HS-27A (cell line): ENCODE measurements around the gene TMEM37.

Experiments used
- DNase-seq: peaks from one replicate; pipeline ENCODE4 v3.0.0-alpha.2; 2012; ENCODE audit warnings: low read depth, missing footprints

The TMEM37 gene

DNA sequence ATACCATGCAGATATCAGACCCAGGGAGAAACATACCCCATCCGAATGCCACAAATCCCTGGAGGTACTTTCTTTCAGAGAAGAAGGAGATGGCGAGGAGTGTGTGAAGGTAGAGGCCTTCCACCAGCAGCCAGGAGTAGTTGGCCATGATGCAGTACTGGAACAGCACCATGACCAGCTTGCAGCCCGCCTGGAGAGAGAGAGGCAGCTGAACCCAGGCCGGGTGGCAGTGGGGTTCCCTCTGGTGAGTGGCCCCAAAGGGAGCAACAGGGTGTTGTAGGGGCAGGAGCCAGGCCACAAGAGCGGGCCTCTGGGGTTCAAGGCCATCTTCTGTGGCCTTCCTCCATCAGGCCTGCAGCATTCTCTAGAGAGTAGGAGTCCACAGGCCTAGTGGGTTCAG is 30.2 kb downstream of the TMEM37 start:
- no peak for DNase-seq

GRCh38 chr2:119462574-119462973 is 30.9 kb downstream of the TMEM37 start:
- DNase-seq: no peak

DNA sequence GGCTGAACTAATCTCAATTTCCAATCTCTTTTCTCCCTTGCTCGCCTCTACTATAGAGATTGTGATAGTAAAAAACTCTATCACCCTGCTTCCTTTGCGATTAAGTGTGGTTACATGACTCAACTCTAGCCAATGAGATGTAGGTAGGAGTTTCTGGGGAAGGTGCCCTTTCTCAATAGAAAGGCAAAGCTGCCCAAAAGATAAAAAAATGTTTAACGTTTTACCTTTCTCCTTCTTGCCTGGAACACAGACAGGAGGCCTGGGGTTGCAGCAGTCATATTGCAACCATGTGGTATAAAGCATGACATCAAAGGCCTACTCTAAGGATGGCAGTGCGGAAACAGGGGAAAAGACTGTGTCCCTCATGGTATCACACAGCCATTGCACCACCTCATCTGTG is 31.5 kb downstream of the TMEM37 start:
- DNase-seq: no peak

GRCh38 chr2:119463990-119464389 is 32.3 kb downstream of the TMEM37 start:
- no peak for DNase-seq

DNA sequence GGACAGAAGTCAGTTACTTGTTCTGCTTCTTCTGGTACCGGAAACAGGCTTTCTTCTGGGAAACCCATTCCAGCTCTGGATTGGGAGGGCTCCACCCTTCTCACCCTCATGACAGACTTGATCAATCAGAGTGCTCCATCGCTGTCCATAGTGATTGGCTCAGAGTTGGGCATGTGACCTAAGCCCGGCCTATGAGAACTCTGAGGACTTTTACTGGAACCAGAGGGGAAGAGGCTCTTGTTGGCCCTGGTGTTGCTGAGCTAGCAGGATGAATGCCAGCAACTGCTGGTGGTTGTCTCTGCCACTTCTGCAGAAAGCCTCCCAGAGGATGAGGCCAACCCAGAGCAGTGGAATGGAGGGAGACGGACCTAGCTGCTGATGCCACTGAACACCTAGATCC is 33.3 kb downstream of the TMEM37 start:
- DNase-seq: no peak

GRCh38 chr2:119465687-119466086 is 34.0 kb downstream of the TMEM37 start:
- DNase-seq: no peak

DNA sequence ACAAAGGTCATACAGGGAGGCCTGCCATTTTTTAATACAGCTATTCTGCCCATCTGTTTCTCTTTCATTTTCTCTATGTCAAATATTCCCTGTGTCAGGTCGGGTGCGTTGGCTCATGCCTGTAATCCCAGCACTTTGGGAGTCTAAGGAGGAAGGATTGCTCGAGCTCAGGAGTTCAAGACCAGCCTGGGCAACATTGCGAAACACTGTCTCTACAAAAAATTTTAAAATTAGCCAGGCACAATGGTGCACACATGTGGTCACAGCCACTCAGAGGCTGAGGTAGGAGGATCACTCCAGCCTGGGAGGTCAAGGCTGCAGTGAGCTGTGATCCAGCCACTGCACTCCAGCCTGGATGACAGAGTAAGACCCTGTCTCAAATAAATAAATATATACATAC is 34.7 kb downstream of the TMEM37 start:
- no peak for DNase-seq

DNA sequence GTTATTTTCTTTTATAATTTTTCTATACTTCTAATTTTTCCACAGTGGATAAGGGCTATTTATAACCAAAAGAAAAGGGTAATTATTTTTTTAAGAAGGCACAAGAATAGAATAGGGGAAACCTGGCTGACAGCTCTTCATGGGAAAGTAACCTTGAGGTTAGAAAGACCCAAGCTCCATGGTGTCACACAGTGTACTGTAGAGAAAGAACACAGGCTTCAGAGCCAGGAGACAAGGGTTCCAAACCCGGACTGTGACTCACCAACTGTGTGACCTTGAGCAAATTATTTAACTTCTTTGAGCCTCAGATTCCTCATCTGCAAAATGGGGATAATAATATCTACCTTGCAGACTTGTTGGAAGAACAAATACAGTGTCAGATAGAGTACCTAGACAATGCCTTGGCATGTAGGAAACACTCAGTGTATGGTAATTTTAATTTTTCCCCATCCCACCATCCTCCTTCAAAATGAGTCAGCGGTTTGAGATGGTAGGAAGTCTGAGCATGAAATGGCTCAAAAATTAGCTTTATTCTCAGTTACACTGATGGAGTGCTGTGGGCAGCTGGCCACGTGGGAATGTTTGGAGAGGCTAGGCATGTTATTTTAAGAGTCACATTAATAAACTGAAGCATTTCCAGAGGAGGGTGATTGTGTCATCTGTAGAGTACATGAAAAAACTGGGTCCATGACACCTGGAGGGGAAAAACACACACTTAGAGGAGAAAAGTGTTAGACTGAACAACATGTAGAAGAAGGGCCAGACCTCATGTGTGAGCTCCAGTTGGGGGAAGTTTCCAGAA is 36.7 kb downstream of the TMEM37 start:
- DNase-seq: no peak

- no peak for DNase-seq
Observed at GRCh38 chr2:119469131-119469530, 37.5 kb downstream of the TMEM37 start.

- no peak for DNase-seq
Observed at GRCh38 chr2:119469661-119470297, 38.1 kb downstream of the TMEM37 start.

- no peak for DNase-seq
Observed at GRCh38 chr2:119472749-119473148, 41.1 kb downstream of the TMEM37 start.

DNA sequence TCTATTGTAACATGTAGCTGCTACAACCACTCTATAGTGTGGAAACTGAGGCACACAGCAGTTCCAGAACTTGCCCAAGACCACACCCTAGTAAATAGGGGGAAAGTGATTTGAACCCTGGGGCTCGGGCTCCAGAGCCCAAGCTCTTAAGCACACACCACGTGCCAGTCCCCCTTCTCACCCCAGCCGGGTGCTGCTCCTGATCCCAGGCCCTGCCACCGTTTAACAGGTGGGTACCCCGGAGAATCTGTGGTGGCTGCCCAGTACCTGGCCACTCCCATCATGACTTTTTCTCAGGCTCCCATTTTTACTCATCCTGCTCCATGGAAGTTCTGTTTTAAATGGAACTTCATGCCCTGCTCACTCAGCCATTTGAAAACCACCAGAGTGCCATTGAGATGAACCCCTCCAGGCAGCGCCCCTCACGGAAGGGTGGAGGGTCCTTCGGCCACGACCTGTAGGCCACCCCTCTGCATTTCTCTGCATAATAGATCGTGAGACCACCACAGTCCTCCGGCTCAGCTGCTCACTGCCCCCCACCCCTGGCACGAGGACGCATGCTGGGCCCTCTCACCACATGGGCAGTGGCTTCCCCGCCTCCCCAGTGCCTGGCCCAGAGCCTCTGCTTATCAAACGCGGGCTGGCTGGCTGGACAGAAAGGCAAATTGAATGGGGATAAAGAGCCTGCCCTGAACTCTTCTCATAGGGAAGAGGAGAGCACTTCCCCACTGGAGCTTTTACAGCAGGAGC is 42.1 kb downstream of the TMEM37 start:
- DNase-seq: no peak

DNA sequence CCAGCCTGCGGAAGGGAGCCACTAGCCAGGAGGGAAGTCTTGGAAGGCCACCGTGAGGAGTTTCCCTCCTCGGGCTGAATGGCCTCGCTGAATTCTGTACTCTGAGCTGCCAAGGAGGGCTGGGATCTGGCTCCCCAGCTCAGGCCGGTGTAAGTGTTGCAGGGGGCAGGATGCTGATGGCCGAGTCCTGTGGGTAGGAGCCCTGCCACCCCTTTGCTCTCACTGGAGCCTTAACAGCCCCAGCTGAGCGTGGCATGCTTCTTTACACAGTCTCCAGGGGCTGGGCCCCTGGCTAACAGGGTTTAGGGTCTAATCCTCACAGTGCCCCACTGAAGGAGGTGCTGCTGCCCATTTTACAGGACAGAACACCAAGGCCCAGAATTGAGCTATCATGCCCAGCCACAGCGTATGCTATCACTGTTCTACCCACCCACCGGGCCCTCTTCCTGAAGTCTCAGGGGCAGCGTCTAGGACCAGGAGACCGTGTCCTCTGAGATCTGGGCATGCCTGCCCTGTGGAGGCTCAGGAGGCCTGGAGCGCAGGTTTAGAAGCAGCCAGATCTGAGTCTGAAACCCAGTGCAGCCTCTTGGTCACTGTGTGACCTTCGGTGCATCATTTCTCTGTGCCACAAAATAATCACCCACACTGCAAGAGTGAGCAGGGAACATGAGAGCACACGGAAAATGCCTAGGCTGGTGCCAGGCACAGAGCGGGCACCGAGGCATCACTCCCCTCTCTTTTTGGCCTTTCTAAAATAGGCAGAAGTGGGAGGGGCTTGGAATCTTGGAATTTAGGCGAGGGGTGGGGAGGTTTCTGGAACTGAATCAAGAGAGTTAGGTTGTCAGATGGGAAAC is 42.9 kb downstream of the TMEM37 start:
- DNase-seq: no peak

DNA sequence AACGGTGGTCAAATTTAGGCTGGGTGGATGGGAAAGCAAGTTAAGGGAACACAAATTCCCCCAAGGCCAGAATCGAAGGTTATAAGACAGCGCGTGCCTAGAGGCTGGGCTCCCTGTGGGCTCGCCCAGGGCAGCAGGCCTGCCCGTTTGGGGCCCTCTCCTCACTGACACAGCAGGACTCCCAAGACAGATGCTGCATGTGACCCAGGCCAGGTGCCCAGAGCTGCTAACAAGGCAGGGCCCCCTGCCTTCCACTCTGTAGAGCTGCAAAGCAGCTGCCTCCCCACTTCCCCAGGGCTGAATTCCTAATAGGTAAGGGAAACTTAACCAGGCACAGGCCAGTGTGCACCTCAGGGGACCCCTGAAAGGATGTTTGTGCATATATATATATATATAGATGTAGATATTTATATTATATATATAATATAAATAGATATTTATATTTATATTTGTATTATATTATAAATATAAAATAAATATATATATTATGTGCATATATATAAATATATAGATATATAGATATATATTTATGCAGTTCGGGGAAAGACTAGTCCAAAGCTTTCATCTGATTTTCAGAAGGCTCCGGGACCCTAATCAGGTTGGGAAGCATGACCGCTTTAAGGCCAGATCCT is 43.7 kb downstream of the TMEM37 start:
- DNase-seq: no peak

DNA sequence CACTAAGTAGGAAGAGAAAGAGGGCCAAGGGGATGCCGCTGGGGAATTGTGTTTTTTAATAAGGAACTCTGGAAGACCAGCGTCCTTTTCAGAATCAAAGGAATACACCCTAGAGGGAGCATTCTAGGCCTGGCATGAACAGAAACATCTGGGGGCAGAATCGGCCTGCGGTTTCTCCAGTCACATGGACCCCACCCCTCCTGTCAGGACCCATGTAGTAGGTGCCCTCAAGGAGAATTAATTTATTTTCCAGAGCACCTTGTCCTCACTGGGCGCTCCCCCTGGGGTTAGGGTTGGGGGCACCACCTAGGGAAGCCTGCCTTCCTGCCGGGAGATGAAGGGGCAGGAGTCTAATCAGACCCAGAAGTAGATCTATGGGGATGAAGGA is 44.2 kb downstream of the TMEM37 start:
- DNase-seq: no peak

- no peak for DNase-seq
Observed at GRCh38 chr2:119476301-119477112, 44.9 kb downstream of the TMEM37 start.

DNA sequence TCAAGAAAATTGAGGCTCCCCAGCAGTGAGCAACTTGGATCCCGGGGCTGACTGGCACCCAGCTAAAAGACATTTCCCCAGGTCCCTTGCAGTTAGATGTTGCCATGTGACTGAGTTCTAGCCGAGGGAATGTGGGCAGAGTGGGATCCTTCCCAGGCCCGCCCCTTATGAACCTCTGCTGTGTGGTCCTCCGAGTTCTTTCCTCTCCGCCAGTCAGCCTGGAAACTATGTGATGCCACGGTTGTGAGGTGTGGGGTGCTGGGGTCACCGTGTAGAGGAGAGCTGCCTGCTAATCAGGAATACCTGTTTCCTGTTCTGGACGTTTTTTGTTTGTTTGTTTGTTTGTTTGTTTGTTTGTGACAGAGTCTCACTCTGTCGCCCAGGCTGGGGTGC is 45.5 kb downstream of the TMEM37 start:
- DNase-seq: no peak

- DNase-seq: no peak
Observed at GRCh38 chr2:119478188-119478977, 46.7 kb downstream of the TMEM37 start.

DNA sequence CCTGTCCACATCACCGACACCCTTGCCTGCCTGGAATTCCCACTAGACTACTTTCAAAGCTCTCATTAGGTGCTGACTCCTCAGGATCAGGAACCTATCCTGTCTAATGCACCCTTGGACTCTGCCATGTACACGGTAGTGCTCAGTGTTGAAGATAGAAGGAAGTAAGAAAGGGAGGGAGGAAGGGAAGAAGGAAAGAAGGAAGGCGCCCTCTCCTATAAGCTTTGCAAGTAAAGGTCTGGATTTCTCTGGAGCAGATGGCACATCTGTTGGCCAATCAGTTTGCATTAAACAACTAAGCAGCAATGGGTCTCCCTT is 47.3 kb downstream of the TMEM37 start:
- no peak for DNase-seq

GRCh38 chr2:119480184-119480583 is 48.5 kb downstream of the TMEM37 start:
- no peak for DNase-seq
